ENCODE results near the gene PCDHGA12. TPM values are rescaled to one million over a fixed set of nuclear protein-coding genes. Genes with fewer than 3 reads are reported as not detected.

PCDHGA12 gene
- total RNA-seq, 1 experiment from 2014 or later, result 0.17 TPM

DNA sequence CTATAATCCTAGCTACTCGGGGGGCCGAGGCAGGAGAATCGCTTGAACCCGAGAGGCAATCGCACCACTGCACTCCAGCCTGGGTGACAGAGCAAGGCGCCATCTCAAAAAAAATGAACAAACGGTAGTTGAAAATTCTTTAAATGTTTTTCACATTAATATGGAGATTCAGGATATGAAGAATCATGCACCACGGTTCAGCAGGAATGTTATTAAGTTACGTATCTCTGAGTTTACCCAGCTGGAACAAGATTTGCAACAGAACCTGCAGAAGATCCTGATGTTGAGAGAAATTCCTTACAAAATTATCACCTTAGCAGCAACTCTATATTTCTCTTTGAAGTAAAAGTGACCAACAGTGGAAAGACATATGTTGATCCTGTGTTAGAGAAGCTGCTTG lies 10.0 kb downstream of the PCDHGA12 start:
- Histone ChIP-seq H3K4me2 (ENCODE audit: low read length) (no peak overlapping the region), H3K36me3 (ENCODE audit: control insufficient read depth in 1 of 2, insufficient read depth in 2 of 2, low read length in 2 of 2) (no peaks in the 10 kb centered on the region), H3K4me1 (ENCODE audit: control insufficient read depth in 1 of 2, insufficient read depth in 2 of 2, low read length in 2 of 2) (no peaks in the 10 kb centered on the region), H4K20me1 (ENCODE audit: insufficient read depth) (no peaks in the 10 kb centered on the region), H3K4me3 (replicated peaks in 1 of 2; ENCODE audit: low read depth in 1 of 2, low read length in 2 of 2) (no peak overlapping the region), H3K9me2 (ENCODE audit: insufficient read depth) (no peaks in the 10 kb centered on the region), H3K9me3 (ENCODE audit: control insufficient read depth in 1 of 2, insufficient read depth in 1 of 2, low read depth in 1 of 2, low read length in 2 of 2) (no peaks in the 10 kb centered on the region), H3K27ac (ENCODE audit: low read depth, low read length) (no peak overlapping the region), H3K79me2 (ENCODE audit: insufficient read depth, low read length) (no peaks in the 10 kb centered on the region), H3K9ac (ENCODE audit: low read length) (no peak overlapping the region), H2AFZ (ENCODE audit: low read depth, low read length, poor library complexity, severe bottlenecking) (no peak overlapping the region), H3K27me3 (ENCODE audit: insufficient read depth, low read length) (no peaks in the 10 kb centered on the region)
- ATAC-seq (no peak), DNase-seq (ENCODE audit: low read depth, low spot score) (no peak)
- ChIA-PET RAD21 (ENCODE audit: low non-redundant PET in 1 of 2, low total read pairs in 2 of 2, uncharacterized antibody in 2 of 2, unreplicated experiment in 2 of 2) (no interaction called here), CTCF (no interaction called here), POLR2A (no interaction called here)
- intact Hi-C loops (cut with micrococcal nuclease), result no loop called here
- no peak for TF ChIP-seq RAD21 (IDR thresholded peaks at IDR 0.05; ENCODE audit: low read depth)
- TF ChIP-seq JUND (IDR thresholded peaks at IDR 0.05), result no peak
- TF ChIP-seq EGR1 (IDR thresholded peaks at IDR 0.05; ENCODE audit: low read depth), result no peak
- no peak for TF ChIP-seq ELF1 (IDR thresholded peaks at IDR 0.05; ENCODE audit: borderline replicate concordance, low read depth)
- TF ChIP-seq ZFX (IDR thresholded peaks at IDR 0.05), result no peak
- no peak for TF ChIP-seq SIN3A (IDR thresholded peaks at IDR 0.05; ENCODE audit: low read depth)
- TF ChIP-seq ZBTB33 (IDR thresholded peaks at IDR 0.05; ENCODE audit: extremely low read depth, insufficient replicate concordance, low read length), result no peak
- no TSS peak for BruUV-seq (replicated peaks)

DNA sequence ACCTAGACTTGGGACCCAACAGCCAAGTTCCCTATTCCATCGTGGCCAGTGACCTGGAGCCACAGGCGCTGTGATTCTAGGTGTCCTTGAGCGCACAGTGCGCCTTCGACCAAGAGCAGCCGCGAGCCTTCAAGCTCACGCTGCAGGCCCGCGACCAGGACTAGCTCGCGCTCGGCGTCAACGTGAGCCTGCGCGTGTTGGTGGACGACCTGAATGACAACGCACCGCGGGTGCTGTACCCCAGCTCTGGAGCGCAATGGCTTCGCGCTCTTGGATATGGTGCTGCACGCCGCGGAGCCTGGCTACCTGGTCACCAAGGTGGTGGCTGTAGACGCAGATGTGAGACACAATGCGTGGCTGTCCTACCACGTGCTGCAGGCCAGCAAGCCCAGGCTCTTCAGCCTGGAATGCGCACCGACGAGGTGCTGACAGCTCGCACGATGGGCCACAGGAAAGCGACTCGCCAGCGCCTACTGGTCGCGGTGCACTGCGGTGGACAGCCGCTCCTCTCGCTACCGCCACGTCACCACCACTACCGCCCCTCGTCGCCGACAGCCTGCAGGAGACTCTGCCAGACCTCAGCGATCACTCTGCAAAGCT lies 11.4 kb downstream of the PCDHGA12 start:
- TF ChIP-seq ZFX (IDR thresholded peaks at IDR 0.05) (no peak), JUND (IDR thresholded peaks at IDR 0.05) (no peak), ELF1 (IDR thresholded peaks at IDR 0.05; ENCODE audit: borderline replicate concordance, low read depth) (no peak), TCF7L2 (IDR thresholded peaks at IDR 0.05; ENCODE audit: borderline replicate concordance, extremely low read depth, insufficient read depth, insufficient read length) (no peak), EZH2 (IDR thresholded peaks at IDR 0.05) (no peak), CEBPB (IDR thresholded peaks at IDR 0.05; ENCODE audit: low read depth) (no peak)
- Histone ChIP-seq H2AFZ (ENCODE audit: low read depth, low read length, poor library complexity, severe bottlenecking) (no peak overlapping the region), H3K36me3 (ENCODE audit: control insufficient read depth in 1 of 2, insufficient read depth in 2 of 2, low read length in 2 of 2) (no peaks in the 10 kb centered on the region), H3K27ac (ENCODE audit: low read depth, low read length) (no peak overlapping the region), H3K9me3 (ENCODE audit: control insufficient read depth in 1 of 2, insufficient read depth in 1 of 2, low read depth in 1 of 2, low read length in 2 of 2) (no peaks in the 10 kb centered on the region), H3K27me3 (ENCODE audit: insufficient read depth, low read length) (no peaks in the 10 kb centered on the region), H3K79me2 (ENCODE audit: insufficient read depth, low read length) (no peaks in the 10 kb centered on the region), H3K4me2 (ENCODE audit: low read length) (no peak overlapping the region), H4K20me1 (ENCODE audit: insufficient read depth) (no peaks in the 10 kb centered on the region), H3K4me3 (replicated peaks in 1 of 2; ENCODE audit: low read depth in 1 of 2, low read length in 2 of 2) (no peak overlapping the region), H3K9me2 (ENCODE audit: insufficient read depth) (no peaks in the 10 kb centered on the region; the same call in 1 of the 2 replicates), H3K4me1 (ENCODE audit: control insufficient read depth in 1 of 2, insufficient read depth in 2 of 2, low read length in 2 of 2) (no peaks in the 10 kb centered on the region), H3K9ac (ENCODE audit: low read length) (no peak overlapping the region)
- no peak for ATAC-seq
- intact Hi-C loops (cut with micrococcal nuclease), result no loop called here
- ChIA-PET POLR2A (no interaction called here), RAD21 (ENCODE audit: low non-redundant PET in 1 of 2, low total read pairs in 2 of 2, uncharacterized antibody in 2 of 2, unreplicated experiment in 2 of 2) (no interaction called here), CTCF (no interaction called here)
- DNase-seq (ENCODE audit: low read depth, low spot score), result no peak
- no TSS peak for BruUV-seq (replicated peaks)

All from HCT116 (cell line).